NCI-H1105 treated with DMSO at 0.1 percent for 48 hours (cell line): ENCODE results near the gene CALN1.
"Not testable (repeated sequence)": the region's sequence is repeated elsewhere in the genome, so short reads cannot be mapped to it uniquely, and the experiment has no call there.

Experiments used
- DNase-seq: peaks from one replicate; lab custom pipeline; 2025; lab: John Stamatoyannopoulos, UW

Gene CALN1

GRCh38 chr7:71865172-71865571 lies 547.0 kb downstream of the CALN1 start:
- DNase-seq, result no peak

GRCh38 chr7:71864130-71864529 lies 548.0 kb downstream of the CALN1 start:
- no peak for DNase-seq

- no peak for DNase-seq
Observed at GRCh38 chr7:71860572-71860971, 551.6 kb downstream of the CALN1 start.

- no peak for DNase-seq
Observed at GRCh38 chr7:71857338-71857737, 554.8 kb downstream of the CALN1 start.

- no peak for DNase-seq
Observed at GRCh38 chr7:71854546-71855397, 557.4 kb downstream of the CALN1 start.

- DNase-seq, result no peak
Observed at GRCh38 chr7:71851776-71852498, 560.2 kb downstream of the CALN1 start.

- DNase-seq, result no peak
Observed at GRCh38 chr7:71846160-71846559, 566.0 kb downstream of the CALN1 start.

- no peak for DNase-seq
Observed at GRCh38 chr7:71843676-71844075, 568.5 kb downstream of the CALN1 start.

GRCh38 chr7:71842786-71843185 lies 569.4 kb downstream of the CALN1 start:
- DNase-seq, result no peak

DNA sequence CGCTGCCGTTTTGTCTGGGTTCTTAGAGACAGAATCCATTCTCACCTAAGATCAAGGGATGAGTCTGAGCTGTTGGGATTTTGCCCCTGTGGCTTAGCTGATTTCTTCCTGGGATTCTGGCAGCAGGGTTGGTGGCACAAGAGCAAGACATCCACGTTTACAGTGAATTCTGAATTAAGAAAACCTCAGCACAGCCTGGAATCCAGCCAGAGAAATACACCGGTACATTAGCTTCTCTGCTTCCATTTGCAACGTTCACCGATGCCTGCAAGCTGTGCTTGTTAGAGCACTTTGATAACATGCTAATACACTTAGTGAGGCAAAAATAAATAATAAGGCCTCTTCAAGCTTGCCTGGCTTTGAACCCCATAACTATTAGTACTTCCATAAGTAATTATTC lies 569.8 kb downstream of the CALN1 start:
- DNase-seq, result peak; percentile 42

- DNase-seq, result no peak
Observed at GRCh38 chr7:71835056-71835455, 577.1 kb downstream of the CALN1 start.

- no peak for DNase-seq
Observed at GRCh38 chr7:71829515-71829914, 582.6 kb downstream of the CALN1 start.

DNA sequence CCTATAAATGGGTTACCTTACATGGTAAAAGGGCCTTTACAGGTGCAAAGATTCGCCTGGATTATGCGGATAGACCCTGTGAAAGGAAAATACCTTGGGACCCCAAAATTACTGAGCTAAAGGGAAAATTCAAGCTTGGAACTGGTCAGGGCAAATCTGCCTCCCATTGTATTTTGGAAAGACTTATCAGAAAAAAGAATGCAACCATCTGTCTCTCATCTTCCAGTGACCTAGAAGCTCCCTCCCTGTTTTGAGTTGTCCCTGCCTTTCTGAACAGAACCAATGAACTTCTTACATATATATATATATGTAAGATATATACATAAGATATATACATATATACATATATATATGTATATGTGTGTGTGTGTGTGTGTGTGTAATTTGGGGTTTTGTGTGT lies 583.8 kb downstream of the CALN1 start:
- DNase-seq, result no peak

GRCh38 chr7:71826141-71826540 lies 586.0 kb downstream of the CALN1 start:
- DNase-seq, result no peak

- no peak for DNase-seq
Observed at GRCh38 chr7:71824006-71824760, 588.0 kb downstream of the CALN1 start.

- DNase-seq, result not testable (repeated sequence)
Observed at GRCh38 chr7:71822406-71822805, 589.7 kb downstream of the CALN1 start.

GRCh38 chr7:71817916-71818315 lies 594.2 kb downstream of the CALN1 start:
- DNase-seq, result no peak

- DNase-seq, result no peak
Observed at GRCh38 chr7:71808115-71808514, 604.0 kb downstream of the CALN1 start.

DNA sequence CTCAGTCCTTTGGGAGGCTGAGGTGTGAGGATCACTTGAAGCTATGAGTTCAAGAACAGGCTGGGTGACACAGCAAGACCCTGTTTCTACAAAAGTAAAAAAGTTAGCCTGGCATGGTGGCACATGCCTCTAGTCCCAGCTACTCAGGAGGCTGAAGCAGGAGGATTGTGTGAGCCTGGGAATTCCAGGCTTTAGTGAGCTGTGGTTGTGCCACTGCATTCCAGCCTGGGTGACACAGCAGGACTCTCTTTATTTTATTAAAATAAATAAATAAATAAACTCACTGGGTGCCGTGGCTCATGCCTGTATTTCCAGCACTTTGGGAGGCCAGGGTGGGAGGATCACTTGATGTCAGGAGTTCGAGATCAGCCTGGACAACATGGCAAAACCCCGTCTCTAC lies 607.9 kb downstream of the CALN1 start:
- DNase-seq, result no peak

DNA sequence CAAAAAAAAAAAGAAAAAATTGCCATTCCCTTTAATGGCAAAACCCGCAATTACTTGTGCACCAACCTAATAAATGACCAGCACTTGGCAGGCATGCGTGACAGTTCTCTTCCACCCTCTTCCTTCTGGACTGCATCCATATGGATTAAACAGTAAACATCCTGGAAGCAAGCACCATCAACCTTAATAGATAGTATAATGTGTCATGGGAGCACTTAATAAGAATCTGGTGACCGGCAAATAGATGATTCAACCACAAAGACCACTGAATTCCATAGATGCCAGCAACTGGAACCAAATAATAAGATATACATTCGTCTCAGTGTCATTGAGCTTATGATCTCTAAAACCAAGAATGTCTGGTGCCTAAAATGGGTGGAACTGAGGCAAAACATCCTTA lies 610.2 kb downstream of the CALN1 start:
- no peak for DNase-seq

GRCh38 chr7:71800321-71800720 lies 611.8 kb downstream of the CALN1 start:
- no peak for DNase-seq

GRCh38 chr7:71795410-71795809 lies 616.7 kb downstream of the CALN1 start:
- no peak for DNase-seq

DNA sequence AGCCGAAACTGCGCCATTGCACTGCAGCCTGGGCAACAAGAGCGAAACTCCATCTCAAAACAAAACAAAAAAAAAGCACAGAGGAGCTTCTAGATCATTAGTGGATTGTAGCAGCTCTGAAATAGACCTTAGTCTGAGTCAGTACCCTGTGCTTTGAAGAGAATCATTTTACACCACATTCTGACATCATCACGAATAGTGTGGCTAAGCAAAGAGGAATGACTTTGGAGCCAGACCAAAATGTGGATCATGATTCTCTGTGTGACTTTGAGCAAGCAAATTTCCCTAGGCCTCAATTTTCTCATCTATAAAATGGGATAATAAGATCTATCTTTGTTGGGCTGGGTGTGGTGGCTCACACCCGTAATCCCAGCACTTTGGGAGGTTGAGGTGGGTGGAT lies 618.9 kb downstream of the CALN1 start:
- no peak for DNase-seq
